GM12878 (cell line): Measurements from ENCODE around the gene YPEL3. TPM values are rescaled to one million over a fixed set of nuclear protein-coding genes. Genes with fewer than 3 reads are reported as not detected.

Experiments used
- JUND ChIP-seq: IDR thresholded peaks from 2 replicates; pipeline ENCODE4 v1.6.1; 2012; ENCODE audit warnings: low read depth, mild to moderate bottlenecking, low read length, improper control_type of control experiment, moderate library complexity
- SIX5 ChIP-seq: IDR thresholded peaks from 2 replicates; pipeline ENCODE4 v1.6.1; 2011; ENCODE audit warnings: mild to moderate bottlenecking, low read depth, low read length, moderate library complexity; ENCODE audit not compliant: severe bottlenecking
- polyA plus RNA-seq, 11 experiments: library from polyadenylated mRNA; depleted of rRNA in 4 of 11; unstranded in 6 of 11; stranded (reverse) in 5 of 11; fragments of >200 nt; fragmentation: Nextera tagmentation in 4 of 11; fragmentation: Illumina TruSeq in 1 of 11; extraction: Ambion mirVana in 4 of 11; extraction: Trizol in 1 of 11; gene quantifications; 1 replicate in 1 of 11; 2 replicates in 10 of 11; pipeline versions ENCODE4 v1.2.1 to v1.2.3, GENCODE V29; 2011 to 2016; ENCODE audit warnings: inconsistent platforms in 2 of 11, missing spikeins in 2 of 11, low read depth in 1 of 11
- total RNA-seq, 4 experiments: library from RNA; depleted of rRNA in 3 of 4; stranded (reverse); fragments of >200 nt in 3 of 4; fragmentation: Illumina TruSeq in 1 of 4; extraction: Trizol in 1 of 4; gene quantifications; 2 replicates each; pipeline versions ENCODE4 v1.2.1 to v1.2.3, GENCODE V29; 2013 to 2021
- TF ChIP-seq, protein P1 (sequence below): IDR thresholded peaks from 2 replicates; pipeline ENCODE4 v1.6.1; 2012; ENCODE audit warnings: improper control_type of control experiment, low read depth, low read length; ENCODE audit not compliant: insufficient replicate concordance
- TF ChIP-seq, protein P2 (sequence below): fragments of 450-650 bp; formaldehyde crosslinking; IDR thresholded peaks from 2 replicates; pipeline ENCODE4 v1.5.0; 2022; ENCODE audit warnings: mild to moderate bottlenecking, missing genetic modification characterization

The YPEL3 gene
- total and polyA plus RNA-seq, 10 of the 15 experiments (the other 5 are each of a cell fraction or from before 2014, with no cell fraction given), result 1.3 to 22.0 (median 12.1) TPM

DNA sequence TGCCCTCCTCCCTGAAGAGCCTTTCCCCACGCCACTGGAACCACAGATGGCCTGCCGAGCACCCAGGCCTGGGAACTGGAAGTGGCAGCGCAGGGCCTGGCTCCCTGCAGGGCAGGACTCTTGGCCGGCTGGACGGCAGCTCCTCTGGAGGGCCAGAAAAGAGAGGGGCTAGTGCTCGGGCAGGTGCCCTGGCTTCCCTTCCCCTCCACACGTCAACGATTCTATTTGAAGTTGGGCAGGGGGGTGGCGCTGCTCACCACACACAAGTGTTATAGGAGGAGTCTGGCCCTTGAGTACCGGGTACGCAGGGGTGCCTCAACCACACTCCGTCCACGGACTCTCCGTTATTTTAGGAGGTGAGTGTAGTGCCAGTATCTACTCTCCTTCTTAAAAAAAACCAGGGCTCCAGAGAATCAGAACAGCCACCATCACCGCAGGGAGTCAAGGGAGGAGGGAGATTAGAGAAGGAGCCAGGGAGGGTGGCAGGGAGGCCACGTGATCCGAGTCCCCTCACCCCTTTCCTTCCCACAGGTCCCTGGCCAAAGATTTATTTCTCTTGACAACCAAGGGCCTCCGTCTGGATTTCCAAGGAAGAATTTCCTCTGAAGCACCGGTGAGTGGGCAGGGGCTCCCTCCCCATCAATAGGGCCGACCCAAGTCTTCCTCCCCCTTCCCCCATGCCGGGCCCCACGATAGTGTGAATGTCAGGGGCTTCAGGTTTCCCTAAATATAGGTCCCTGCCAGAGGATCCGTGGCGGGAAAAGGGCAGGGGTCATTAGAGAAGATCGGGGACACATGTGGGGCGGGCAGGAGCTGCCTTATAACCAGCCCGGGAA, 31.9 kb downstream of the YPEL3 start (continued):
- TF ChIP-seq, protein P1, sequence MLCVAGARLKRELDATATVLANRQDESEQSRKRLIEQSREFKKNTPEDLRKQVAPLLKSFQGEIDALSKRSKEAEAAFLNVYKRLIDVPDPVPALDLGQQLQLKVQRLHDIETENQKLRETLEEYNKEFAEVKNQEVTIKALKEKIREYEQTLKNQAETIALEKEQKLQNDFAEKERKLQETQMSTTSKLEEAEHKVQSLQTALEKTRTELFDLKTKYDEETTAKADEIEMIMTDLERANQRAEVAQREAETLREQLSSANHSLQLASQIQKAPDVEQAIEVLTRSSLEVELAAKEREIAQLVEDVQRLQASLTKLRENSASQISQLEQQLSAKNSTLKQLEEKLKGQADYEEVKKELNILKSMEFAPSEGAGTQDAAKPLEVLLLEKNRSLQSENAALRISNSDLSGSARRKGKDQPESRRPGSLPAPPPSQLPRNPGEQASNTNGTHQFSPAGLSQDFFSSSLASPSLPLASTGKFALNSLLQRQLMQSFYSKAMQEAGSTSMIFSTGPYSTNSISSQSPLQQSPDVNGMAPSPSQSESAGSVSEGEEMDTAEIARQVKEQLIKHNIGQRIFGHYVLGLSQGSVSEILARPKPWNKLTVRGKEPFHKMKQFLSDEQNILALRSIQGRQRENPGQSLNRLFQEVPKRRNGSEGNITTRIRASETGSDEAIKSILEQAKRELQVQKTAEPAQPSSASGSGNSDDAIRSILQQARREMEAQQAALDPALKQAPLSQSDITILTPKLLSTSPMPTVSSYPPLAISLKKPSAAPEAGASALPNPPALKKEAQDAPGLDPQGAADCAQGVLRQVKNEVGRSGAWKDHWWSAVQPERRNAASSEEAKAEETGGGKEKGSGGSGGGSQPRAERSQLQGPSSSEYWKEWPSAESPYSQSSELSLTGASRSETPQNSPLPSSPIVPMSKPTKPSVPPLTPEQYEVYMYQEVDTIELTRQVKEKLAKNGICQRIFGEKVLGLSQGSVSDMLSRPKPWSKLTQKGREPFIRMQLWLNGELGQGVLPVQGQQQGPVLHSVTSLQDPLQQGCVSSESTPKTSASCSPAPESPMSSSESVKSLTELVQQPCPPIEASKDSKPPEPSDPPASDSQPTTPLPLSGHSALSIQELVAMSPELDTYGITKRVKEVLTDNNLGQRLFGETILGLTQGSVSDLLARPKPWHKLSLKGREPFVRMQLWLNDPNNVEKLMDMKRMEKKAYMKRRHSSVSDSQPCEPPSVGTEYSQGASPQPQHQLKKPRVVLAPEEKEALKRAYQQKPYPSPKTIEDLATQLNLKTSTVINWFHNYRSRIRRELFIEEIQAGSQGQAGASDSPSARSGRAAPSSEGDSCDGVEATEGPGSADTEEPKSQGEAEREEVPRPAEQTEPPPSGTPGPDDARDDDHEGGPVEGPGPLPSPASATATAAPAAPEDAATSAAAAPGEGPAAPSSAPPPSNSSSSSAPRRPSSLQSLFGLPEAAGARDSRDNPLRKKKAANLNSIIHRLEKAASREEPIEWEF, result no peak
- TF ChIP-seq, protein P2, sequence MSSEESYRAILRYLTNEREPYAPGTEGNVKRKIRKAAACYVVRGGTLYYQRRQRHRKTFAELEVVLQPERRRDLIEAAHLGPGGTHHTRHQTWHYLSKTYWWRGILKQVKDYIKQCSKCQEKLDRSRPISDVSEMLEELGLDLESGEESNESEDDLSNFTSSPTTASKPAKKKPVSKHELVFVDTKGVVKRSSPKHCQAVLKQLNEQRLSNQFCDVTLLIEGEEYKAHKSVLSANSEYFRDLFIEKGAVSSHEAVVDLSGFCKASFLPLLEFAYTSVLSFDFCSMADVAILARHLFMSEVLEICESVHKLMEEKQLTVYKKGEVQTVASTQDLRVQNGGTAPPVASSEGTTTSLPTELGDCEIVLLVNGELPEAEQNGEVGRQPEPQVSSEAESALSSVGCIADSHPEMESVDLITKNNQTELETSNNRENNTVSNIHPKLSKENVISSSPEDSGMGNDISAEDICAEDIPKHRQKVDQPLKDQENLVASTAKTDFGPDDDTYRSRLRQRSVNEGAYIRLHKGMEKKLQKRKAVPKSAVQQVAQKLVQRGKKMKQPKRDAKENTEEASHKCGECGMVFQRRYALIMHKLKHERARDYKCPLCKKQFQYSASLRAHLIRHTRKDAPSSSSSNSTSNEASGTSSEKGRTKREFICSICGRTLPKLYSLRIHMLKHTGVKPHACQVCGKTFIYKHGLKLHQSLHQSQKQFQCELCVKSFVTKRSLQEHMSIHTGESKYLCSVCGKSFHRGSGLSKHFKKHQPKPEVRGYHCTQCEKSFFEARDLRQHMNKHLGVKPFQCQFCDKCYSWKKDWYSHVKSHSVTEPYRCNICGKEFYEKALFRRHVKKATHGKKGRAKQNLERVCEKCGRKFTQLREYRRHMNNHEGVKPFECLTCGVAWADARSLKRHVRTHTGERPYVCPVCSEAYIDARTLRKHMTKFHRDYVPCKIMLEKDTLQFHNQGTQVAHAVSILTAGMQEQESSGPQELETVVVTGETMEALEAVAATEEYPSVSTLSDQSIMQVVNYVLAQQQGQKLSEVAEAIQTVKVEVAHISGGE (CRISPR knock-in tag), result no peak
- no peak for TF ChIP-seq JUND
- TF ChIP-seq SIX5, result no peak
